ENCODE results near the gene TMEM114.

TMEM114 gene

GRCh38 chr16:8589900-8590688 is at the start of gene TMEM114:
TMEM114 (minus strand) TSS chr16:8590511; CDS start chr16:8589838, 673 bp downstream.
- FAIRE-seq (no peak), DNase-seq (ENCODE audit: extremely low spot score, insufficient read length, low read depth) (no peak)

DNA sequence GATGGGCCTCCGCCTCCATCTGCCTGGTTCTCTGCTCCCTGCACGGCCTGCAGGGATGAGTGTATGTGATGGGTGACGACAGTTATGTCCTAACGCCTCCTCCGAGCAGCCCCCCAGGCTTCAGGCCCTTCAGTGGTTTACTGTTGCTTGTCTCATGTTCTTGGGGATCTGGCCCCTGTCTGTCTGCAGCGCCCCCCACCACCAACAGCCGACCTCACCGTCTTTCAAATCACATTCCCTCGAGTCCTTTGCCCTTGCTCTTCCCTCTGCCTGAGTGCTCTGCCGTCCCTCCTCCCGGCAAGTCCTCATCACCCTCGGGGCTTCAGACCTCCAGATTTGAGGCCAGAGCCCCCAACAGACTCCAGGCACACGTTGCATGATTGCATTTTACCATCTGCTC is 49.4 kb upstream of the TMEM114 start:
- no peak for FAIRE-seq
- no peak for DNase-seq (ENCODE audit: extremely low spot score, insufficient read length, low read depth)

- FAIRE-seq (no peak), DNase-seq (ENCODE audit: extremely low spot score, insufficient read length, low read depth) (no peak)
These were observed 44.9 kb upstream of the TMEM114 start for GRCh38 chr16:8634991-8635736.

- DNase-seq (ENCODE audit: extremely low spot score, insufficient read length, low read depth) (no peak), FAIRE-seq (no peak)
These were observed 42.4 kb upstream of the TMEM114 start for GRCh38 chr16:8632675-8633182.

GRCh38 chr16:8631818-8632465 is 41.6 kb upstream of the TMEM114 start:
- no peak for DNase-seq (ENCODE audit: extremely low spot score, insufficient read length, low read depth)
- FAIRE-seq, result no peak

DNA sequence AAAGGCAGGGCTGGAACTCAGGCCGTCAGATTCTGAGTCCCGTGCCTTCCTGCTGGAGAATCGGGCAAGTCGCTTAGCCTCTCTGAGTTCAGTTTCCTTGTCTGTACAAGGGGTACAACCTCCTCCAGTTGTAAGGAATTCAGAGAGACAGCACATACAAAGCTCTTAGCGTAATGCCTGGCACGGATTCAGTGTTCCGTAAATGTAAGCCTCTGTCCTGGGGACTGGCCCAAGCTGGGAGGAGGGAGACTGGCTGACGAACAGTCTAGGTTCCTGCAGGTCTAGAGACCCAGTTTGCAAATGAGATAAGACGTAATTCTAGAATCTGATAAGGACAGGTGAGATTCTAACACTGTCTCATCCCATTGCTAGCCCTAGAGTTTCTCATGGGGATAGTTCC is 41.1 kb upstream of the TMEM114 start:
- FAIRE-seq (no peak), DNase-seq (ENCODE audit: extremely low spot score, insufficient read length, low read depth) (no peak)

DNA sequence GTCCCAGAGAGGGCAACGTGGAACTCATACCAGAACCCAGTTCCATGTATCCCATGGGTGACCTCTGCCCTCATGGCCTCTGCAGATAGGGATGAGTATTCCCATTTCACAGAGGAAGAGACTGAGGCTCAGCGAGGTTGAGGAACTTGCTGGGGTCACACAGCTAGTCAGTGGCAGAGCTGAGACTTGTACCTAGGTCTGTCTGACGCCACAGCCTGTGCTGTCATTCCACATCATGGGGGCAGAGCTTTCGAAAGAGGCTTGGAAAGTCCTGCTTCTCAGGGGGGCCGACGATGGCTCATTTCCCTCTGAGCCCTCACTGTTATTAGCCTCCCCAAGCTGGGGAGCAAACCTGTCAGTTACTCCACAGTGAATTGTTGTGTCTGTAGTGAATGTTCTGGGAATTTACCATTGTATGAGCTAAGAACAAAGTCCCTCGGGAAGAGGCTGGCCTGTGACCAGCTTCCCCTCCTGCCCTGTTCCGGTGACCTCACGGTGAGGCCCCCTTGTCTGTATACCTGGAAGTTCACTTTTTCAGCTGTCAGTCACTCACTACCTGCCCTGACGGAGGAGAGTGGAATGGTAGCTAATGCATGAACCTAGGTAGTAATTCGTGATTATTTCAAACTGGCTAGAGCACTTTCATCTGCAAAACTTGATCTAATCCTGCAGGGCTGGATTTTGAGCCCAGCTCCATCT is 40.1 kb upstream of the TMEM114 start:
- DNase-seq (ENCODE audit: extremely low spot score, insufficient read length, low read depth), result no peak
- no peak for FAIRE-seq

- DNase-seq (ENCODE audit: extremely low spot score, insufficient read length, low read depth) (no peak), FAIRE-seq (no peak)
These were observed 38.8 kb upstream of the TMEM114 start for GRCh38 chr16:8628981-8629725.

- FAIRE-seq, result no peak
These were observed 37.1 kb upstream of the TMEM114 start for GRCh38 chr16:8627456-8627855.

DNA sequence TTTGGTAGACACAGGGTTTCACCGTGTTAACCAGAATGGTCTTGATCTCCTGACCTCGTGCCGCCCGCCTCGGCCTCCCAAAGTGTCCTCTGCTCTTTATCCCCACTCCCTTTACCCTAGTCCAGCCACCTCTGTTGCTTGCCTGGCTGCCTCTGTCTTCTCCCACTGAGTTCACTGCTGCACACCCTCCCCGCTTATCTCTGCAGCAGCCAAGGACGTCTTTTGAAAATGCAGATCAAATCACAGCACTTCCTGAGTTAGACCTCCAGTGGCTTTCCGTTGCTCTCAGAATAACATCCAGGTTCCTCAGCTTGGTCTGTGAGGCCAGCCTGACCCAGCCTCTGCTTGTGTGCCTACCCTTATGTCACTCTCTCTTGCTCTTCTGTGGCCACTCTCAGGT is 36.6 kb upstream of the TMEM114 start:
- FAIRE-seq (no peak), DNase-seq (ENCODE audit: extremely low spot score, insufficient read length, low read depth) (no peak)

More at GRCh38 chr16:8627456-8627855, 37.1 kb upstream of the TMEM114 start:
- no peak for DNase-seq (ENCODE audit: extremely low spot score, insufficient read length, low read depth)

GRCh38 chr16:8625491-8626087 is 35.3 kb upstream of the TMEM114 start:
- FAIRE-seq, result no peak
- no peak for DNase-seq (ENCODE audit: extremely low spot score, insufficient read length, low read depth)

DNA sequence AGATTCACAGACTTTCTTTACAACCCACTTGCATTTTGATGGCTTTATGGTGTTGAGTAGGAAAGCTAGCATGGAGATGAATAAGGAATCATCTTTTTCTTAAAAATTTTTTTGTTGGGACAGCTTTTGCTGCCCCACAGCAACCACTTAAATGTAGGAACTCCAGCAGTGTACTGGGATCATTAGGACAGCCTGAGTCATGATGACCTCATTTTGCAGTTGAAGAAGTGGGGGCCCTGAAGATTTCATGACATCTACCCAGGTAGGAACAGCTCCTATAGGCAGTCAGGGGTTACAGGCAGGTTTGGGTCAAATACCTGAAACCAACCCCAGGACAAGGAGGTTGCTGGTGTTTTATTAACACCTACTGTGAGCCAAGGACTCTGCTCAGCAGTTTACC is 33.3 kb upstream of the TMEM114 start:
- no peak for DNase-seq (ENCODE audit: extremely low spot score, insufficient read length, low read depth)
- FAIRE-seq, result no peak

GRCh38 chr16:8622315-8622656 is 32.0 kb upstream of the TMEM114 start:
- DNase-seq (ENCODE audit: extremely low spot score, insufficient read length, low read depth) (no peak), FAIRE-seq (no peak)

DNA sequence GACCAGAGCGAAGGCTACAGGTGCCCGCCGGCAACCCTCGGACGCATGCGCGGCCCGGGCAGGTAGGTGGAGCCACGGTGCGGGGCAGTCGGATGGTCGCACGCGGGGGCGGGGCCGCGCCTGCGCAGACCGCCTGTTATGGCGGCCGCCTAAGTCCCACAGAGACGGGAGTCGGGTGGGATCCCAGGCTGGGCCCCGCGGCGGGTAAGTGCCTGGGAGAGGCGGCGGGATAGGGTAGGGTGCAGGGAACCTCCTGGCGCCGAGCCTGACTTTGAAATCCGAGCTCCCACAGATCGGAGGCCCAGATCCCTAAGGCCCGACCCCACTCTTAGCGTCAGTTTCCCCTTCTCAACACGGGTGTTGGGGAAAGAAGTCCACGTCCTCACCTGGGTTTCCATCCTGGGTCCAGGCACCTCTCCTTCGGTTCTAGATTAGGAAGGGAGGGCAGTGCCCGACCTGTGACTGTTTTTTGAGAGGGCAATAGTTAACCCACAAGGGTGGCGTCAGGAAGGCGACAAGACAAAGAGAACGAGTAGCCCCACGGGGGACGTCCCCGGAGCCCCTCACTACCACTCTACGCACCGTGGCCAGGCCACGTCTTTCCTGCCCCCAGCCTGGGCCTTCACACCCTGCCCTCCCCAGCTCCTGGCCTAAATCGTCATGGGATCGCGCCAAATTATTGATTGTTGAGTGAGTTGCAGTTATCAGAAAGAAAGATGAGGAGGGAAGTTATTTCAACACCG is 31.4 kb upstream of the TMEM114 start, which contains the start of gene METTL22:
Gene METTL22 (plus strand): TSS at position 127 of the 743 bp plus-strand sequence. CDS start 3,968 bp downstream, outside the sequence.
- DNase-seq (ENCODE audit: extremely low spot score, insufficient read length, low read depth) (peak; percentile 99), FAIRE-seq (peak; percentile 89)

GRCh38 chr16:8621222-8621571 is 30.9 kb upstream of the TMEM114 start:
- FAIRE-seq (peak; percentile 26), DNase-seq (ENCODE audit: extremely low spot score, insufficient read length, low read depth) (no peak)

DNA sequence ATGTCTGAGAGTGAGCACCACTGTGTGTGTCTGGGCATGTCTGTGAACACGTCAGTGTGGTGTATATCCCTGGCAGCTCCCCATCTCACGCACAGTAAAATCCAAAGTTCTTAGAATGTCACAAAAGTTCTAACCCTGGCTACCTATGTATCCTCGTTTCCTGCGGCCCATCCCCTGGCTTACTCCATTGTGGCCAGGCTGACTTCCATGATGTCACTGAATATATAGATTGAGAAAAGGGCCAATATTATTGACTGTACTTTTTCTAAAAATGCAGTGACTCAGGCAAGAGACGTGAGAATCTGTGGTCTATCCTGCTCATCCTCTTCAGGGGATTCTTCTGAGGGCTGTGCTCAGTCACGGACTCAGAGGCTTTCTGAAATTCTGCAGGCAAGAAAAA is 30.2 kb upstream of the TMEM114 start:
- FAIRE-seq, result no peak

GRCh38 chr16:8619671-8620370 is 29.5 kb upstream of the TMEM114 start:
- FAIRE-seq, result no peak
- no peak for DNase-seq (ENCODE audit: extremely low spot score, insufficient read length, low read depth)

More for the DNA sequence above, 30.2 kb upstream of the TMEM114 start:
- DNase-seq (ENCODE audit: extremely low spot score, insufficient read length, low read depth), result no peak

Measured in GM18507 (cell line).